SK-N-SH treated with all-trans-retinoic acid at 6 μM for 48 hours (cell line): Measurements from ENCODE around the gene DIP2C.

ENCODE experiments used
- BACH2 ChIP-seq: fragments of 250-450 bp; sonication (Bioruptor Pico); IDR thresholded peaks from 2 replicates; pipeline ENCODE4 v1.9.0; 2021; ENCODE audit warnings: mild to moderate bottlenecking, borderline replicate concordance
- ESRRG ChIP-seq: fragments of 250-450 bp; sonication (Bioruptor Pico); IDR thresholded peaks from 2 replicates; pipeline ENCODE4 v1.6.1; 2021; ENCODE audit warnings: mild to moderate bottlenecking
- GLIS3 ChIP-seq: fragments of 250-450 bp; sonication (Bioruptor Pico); IDR thresholded peaks from 2 replicates; pipeline ENCODE4 v1.5.0; 2020; ENCODE audit warnings: mild to moderate bottlenecking, moderate library complexity
- ISL1 ChIP-seq: fragments of 250-450 bp; sonication (Bioruptor Pico); IDR thresholded peaks from 2 replicates; pipeline ENCODE4 v2.1.2; 2022; ENCODE audit warnings: mild to moderate bottlenecking, moderate library complexity
- TCF4 ChIP-seq: fragments of 250-450 bp; sonication (Bioruptor Pico); IDR thresholded peaks from 2 replicates; pipeline ENCODE4 v1.8.0; 2021; ENCODE audit warnings: mild to moderate bottlenecking, moderate library complexity, borderline replicate concordance
- ZFP3 ChIP-seq: fragments of 250-450 bp; sonication (Bioruptor Pico); IDR thresholded peaks from 2 replicates; pipeline ENCODE4 v1.5.0; 2020; ENCODE audit warnings: mild to moderate bottlenecking, moderate library complexity
- ZNF565 ChIP-seq: fragments of 450-650 bp; formaldehyde crosslinking; conservative IDR thresholded peaks from 2 replicates; pipeline ENCODE4 v1.5.0; 2020; ENCODE audit warnings: low read depth, mild to moderate bottlenecking, moderate library complexity
- ZNF70 ChIP-seq: fragments of 450-650 bp; formaldehyde crosslinking; IDR thresholded peaks from 2 replicates; pipeline ENCODE4 v1.5.0; 2020; ENCODE audit warnings: mild to moderate bottlenecking, moderate library complexity
- TF ChIP-seq, protein P1 (sequence below): fragments of 250-450 bp; sonication (Bioruptor Pico); IDR thresholded peaks from 2 replicates; pipeline ENCODE4 v1.8.0; 2020; ENCODE audit warnings: mild to moderate bottlenecking, moderate library complexity, borderline replicate concordance
- TF ChIP-seq, protein P2 (sequence below): fragments of 250-450 bp; sonication (Bioruptor Pico); IDR thresholded peaks from 2 replicates; pipeline ENCODE4 v1.5.1; 2020; ENCODE audit warnings: low read depth, mild to moderate bottlenecking, moderate library complexity
- TF ChIP-seq, protein P3 (sequence below): fragments of 250-450 bp; sonication (Bioruptor Pico); IDR thresholded peaks from 2 replicates; pipeline ENCODE4 v1.8.0; 2021; ENCODE audit warnings: low read depth, mild to moderate bottlenecking, moderate library complexity, borderline replicate concordance

DNA sequence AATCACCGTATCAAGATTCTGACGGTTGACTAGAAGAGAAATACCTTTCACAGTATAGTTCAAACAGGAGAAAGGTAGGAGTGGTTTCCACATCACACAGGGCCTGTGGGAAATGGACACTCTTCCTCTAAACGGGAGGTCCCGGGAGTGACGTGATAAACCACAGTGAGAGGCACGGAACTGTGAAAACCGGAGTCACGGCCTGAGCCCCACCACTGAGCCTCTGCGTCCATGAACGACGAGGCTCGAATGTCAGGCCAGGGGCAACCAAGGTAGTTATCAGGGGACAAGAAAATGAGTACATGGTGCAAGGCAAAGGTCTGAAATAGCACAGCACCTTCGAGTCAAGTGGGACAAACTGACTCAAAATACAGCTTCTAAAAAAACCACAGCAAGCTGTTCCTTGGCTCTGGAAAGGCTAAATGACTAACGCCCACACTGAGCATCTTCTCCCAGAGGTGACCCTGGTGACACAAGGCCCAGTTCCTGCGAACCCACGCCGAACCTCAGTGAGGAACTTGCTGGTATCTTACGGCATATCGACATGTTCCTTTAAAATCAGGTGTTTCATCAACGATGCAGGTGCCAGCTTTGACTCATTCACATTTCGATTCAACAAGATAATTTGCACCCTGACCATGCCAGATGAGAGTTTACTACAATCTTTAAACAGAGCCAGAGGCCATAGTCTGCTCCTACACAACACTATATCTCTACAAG, 99.3 kb downstream of the DIP2C start:
- TF ChIP-seq, protein P1, sequence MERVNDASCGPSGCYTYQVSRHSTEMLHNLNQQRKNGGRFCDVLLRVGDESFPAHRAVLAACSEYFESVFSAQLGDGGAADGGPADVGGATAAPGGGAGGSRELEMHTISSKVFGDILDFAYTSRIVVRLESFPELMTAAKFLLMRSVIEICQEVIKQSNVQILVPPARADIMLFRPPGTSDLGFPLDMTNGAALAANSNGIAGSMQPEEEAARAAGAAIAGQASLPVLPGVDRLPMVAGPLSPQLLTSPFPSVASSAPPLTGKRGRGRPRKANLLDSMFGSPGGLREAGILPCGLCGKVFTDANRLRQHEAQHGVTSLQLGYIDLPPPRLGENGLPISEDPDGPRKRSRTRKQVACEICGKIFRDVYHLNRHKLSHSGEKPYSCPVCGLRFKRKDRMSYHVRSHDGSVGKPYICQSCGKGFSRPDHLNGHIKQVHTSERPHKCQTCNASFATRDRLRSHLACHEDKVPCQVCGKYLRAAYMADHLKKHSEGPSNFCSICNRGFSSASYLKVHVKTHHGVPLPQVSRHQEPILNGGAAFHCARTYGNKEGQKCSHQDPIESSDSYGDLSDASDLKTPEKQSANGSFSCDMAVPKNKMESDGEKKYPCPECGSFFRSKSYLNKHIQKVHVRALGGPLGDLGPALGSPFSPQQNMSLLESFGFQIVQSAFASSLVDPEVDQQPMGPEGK (CRISPR knock-in tag) = no peak
- TF ChIP-seq, protein P2, sequence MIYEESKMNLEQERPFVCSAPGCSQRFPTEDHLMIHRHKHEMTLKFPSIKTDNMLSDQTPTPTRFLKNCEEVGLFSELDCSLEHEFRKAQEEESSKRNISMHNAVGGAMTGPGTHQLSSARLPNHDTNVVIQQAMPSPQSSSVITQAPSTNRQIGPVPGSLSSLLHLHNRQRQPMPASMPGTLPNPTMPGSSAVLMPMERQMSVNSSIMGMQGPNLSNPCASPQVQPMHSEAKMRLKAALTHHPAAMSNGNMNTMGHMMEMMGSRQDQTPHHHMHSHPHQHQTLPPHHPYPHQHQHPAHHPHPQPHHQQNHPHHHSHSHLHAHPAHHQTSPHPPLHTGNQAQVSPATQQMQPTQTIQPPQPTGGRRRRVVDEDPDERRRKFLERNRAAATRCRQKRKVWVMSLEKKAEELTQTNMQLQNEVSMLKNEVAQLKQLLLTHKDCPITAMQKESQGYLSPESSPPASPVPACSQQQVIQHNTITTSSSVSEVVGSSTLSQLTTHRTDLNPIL (CRISPR knock-in tag) = no peak
- TF ChIP-seq ZNF565 (CRISPR knock-in tag) (no peak), TCF4 (CRISPR knock-in tag) (no peak), BACH2 (no peak), ESRRG (no peak), ISL1 (no peak), GLIS3 (no peak), ZNF70 (CRISPR knock-in tag) (no peak), ZFP3 (CRISPR knock-in tag) (no peak)
- TF ChIP-seq, protein P3, sequence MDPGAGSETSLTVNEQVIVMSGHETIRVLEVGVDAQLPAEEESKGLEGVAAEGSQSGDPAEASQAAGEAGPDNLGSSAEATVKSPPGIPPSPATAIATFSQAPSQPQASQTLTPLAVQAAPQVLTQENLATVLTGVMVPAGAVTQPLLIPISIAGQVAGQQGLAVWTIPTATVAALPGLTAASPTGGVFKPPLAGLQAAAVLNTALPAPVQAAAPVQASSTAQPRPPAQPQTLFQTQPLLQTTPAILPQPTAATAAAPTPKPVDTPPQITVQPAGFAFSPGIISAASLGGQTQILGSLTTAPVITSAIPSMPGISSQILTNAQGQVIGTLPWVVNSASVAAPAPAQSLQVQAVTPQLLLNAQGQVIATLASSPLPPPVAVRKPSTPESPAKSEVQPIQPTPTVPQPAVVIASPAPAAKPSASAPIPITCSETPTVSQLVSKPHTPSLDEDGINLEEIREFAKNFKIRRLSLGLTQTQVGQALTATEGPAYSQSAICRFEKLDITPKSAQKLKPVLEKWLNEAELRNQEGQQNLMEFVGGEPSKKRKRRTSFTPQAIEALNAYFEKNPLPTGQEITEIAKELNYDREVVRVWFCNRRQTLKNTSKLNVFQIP (CRISPR knock-in tag) = no peak
